Stimulated activated CD4-positive, alpha-beta T cell treated with anti-CD3 and anti-CD28 coated beads, Interleukin-1b, Interleukin-23, amount 100 ng/mL, for 4 hours (primary cell): Measurements from ENCODE around the gene CCDC91.

Experiments used
- DNase-seq, 2 donors: peaks; one replicate each; pipeline ENCODE4 v3.0.0-alpha.2; 2020; ENCODE audit warnings: low read depth in 2 of 2

CCDC91 gene

DNA sequence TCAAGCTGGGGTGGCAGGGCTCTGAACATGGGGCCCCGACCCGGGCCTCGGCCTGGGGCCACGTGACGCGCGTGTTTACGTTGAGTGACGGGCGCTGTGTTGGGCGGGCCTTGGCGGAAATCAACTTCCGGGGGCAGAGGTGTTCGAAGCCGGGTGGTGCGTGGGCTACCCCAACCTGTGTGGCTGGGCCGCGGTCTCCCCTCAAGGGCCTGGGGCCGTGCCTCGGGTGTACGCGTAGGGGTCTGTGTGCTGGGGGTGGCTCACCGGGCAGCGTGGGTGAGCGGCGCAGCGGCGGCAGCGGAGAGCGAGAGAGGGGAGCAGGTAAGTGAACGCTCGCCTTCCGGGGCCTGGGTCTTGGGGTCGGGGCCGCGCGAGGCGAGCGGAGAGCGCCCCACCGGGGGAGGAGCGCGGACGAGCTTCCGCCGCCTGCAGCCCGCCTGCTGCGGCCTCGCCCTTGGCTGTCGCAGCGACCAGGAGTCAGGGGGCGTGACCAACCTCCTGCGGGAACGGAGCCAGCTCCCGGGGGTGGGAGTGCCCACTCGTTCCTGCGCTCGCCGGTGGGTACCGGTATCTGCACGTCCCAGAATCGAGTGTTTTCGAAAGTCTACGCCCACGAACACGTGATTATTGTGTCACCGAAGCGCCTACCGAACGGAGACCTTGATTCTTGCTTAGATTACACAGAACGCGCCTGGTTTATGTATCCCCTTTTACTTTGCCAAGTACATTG is at the start of gene CCDC91:
TSS of gene CCDC91 (plus strand) at position 136 of the 730 bp plus-strand sequence. CDS start 66,760 bp downstream, outside the sequence.
- DNase-seq: peak; percentile 74

GRCh38 chr12:28144059-28144458 is 46.2 kb upstream of the CCDC91 start:
- no peak for DNase-seq

GRCh38 chr12:28144532-28144931 is 45.7 kb upstream of the CCDC91 start:
- no peak for DNase-seq

DNA sequence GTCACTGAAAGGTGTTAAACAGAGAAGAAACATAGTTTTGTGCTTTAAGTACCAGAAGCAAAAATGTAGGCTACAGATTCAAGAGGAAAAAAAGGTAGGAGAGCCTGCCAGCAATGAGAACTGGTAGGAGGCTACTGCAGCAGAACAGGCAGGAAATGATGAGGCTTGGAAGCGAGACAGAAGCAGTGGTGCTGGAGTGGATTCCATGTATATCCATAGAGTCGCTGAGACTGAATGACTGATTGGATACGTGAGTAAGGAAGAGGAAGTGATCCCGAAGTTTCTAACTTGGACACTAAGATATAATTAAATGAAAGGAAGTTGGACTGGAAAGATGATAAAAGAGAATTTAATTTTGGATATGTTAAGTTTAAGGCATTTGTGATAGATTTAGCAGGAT is 45.0 kb upstream of the CCDC91 start:
- no peak for DNase-seq

DNA sequence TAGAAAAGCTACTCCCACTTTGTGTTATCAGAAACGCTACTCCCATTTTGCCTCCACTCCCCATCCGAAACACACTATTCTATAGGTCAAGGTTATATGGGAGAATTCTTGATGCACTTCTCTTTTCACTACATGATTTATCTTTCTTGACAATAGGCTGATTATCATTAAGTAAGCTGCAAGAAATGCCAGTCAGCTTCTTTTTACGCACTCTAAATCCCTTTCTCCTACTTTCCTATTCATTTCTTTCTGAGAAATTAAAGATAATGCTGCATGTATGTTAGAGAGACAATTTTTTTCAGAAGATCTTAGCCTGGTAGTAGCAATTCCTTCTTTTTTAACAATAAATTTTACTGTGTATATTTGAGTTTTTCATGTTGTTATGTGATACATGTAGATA is 41.0 kb upstream of the CCDC91 start:
- no peak for DNase-seq

DNA sequence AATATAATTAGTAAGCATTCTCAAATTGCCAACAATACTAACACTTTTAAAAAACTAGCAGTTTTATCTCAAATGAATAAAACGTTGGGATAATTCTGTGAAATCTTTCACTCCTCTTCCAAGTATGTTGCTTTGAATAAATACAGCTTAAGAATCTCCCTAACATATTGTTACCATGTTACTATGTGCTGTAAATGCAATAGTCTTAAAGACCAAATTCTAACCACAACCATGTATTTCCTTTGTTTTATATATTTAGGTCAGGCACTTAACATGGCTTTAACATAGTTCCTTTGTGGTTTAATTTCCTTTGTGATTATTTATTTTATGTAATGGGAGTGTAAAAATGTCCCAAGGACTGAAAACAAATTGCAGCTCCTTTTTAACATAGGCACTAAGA is 33.9 kb upstream of the CCDC91 start:
- DNase-seq: no peak

DNA sequence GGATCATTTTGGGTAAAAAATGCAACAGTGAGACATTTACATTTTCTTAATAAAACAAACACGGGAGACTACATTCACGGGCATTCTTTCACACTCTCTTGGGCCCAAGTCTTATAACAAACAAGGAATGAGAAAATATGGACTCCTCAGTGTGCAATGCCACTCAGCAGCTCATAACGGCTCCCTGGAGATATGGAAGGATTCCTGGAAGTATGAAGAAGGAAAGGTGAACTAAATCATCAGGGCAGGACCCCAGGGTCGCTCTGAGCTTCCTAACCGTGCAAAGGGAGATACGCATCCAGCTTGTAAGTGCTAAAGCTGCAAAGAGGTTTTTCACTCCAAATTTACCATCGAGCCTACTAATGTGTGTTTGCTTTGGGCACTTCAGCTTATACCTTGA is 33.5 kb upstream of the CCDC91 start:
- DNase-seq: no peak

DNA sequence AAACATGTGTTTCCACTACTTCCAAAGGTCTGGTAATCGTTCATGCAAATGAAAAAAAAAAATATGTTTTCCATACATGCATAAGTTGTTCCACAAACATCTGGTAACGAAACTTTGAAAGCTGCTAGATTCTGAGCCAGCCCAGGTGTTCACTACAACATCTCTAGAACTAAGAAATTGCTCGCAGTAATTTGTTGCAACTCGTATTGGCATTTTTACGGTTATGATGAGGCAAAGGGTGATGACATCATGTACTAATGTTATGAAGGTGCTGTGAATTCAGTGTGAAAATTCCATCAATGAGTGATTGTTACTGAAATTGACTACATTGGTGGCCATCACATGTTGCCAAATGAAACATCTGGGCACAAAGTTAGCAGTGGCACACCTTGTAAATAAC is 31.9 kb upstream of the CCDC91 start:
- DNase-seq: no peak

DNA sequence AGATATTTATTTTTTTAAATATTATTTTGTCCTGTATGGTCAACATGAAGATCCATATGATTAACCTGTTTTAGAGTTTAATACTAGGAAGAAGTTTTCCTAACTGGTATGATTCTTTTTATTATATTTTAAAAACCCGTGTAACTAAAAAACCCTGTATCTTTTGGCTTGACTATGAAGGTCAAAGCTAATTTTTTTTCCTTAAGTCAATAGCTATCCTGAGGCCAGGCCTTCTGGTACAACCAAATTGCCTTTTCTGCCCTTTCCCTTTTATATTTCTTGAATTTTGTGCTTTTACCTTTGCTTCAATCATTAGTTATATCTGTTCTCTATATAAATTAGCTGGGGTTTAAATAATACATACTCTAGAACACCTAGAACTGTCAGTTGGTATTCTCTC is 30.6 kb upstream of the CCDC91 start:
- DNase-seq: no peak

DNA sequence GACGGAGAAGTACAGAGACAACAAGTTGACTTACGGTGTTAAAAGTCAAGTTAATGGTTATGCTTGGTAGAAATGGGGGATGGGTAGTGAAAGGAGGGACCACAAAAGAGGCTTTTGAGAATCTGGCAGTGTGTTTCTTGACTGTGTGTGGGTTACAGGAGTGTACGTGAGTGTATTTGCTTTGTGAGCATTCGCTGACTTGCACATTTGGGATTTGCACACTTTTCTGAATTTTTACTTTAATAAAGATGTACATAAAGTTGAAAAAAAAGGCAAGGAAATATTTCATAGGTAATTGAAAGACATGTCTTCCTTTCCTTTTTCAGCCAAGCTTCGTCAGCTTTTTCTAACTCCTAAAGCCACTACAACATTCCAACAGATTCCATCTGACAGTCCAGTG is 28.6 kb upstream of the CCDC91 start:
- no peak for DNase-seq

DNA sequence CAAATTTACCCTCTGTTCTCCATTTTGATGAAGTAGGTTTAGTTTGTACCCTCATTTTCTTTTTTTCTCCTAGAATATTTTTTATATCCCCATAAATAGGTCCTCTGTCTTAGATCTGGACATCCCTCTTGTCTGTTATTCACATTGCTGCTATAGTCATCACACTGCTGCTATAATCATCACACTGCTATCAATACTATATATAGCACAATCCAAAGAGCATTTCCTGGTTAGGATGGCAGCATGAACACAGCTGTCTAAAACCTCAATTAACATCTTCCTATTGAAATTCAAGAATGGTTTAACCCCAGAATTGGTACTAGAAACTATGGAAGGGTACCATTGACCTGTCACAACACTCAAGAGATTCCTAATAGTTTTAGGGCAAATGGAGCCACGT is 27.6 kb upstream of the CCDC91 start:
- DNase-seq: no peak

DNA sequence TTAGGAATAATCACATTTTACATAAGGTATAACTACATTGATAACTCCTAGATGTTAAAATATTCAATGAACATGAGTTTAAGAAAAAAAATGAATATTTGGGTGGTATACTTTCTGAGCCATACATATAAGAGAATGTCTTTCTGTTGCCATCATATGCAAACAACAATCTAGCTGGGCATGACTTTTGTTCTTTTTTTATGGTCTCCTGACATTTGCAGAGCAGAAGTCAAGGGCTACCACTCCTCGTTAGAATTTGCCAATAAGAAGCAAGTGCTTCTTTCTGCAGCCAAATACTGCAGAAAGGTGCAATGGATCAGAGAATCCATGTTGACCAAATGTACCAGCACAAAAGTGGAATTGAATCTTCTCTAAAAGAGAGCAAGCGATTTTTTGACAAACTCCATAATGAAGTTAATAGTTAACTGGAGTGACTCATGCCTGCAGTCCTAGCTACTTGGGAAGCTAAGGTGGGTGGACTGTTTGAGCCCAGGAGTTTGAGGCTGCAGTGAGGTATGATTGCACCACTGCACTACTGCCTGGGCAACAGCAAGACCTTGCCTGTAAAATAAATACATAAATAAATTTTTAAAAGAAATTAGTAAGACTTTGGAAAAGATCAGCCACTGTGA is 25.5 kb upstream of the CCDC91 start:
- DNase-seq: no peak

- no peak for DNase-seq
Observed at GRCh38 chr12:28167981-28168485, 22.2 kb upstream of the CCDC91 start.

- no peak for DNase-seq
Observed at GRCh38 chr12:28171356-28172060, 18.7 kb upstream of the CCDC91 start.

- DNase-seq: no peak
Observed at GRCh38 chr12:28172434-28173030, 17.7 kb upstream of the CCDC91 start.

DNA sequence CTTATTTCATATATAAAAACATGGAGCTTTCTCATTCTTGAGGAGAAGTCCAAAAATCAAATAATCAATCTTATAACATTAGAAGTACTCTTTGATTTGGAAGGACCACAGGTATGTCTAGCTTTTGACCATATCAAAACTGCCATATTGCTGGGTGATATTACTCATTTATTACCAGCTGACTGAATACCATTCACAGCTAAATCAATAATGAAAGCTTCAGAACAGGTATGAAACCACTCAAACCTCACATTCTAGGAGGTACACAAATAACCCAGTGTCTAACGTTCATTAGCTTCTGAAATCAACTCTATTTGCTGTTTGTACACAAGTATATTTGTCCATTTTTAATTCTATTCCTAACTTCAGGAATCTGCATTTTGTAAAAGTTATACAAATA is 16.8 kb upstream of the CCDC91 start:
- no peak for DNase-seq

- DNase-seq: no peak
Observed at GRCh38 chr12:28175098-28175589, 15.1 kb upstream of the CCDC91 start.

- DNase-seq: no peak
Observed at GRCh38 chr12:28176295-28176694, 14.0 kb upstream of the CCDC91 start.

DNA sequence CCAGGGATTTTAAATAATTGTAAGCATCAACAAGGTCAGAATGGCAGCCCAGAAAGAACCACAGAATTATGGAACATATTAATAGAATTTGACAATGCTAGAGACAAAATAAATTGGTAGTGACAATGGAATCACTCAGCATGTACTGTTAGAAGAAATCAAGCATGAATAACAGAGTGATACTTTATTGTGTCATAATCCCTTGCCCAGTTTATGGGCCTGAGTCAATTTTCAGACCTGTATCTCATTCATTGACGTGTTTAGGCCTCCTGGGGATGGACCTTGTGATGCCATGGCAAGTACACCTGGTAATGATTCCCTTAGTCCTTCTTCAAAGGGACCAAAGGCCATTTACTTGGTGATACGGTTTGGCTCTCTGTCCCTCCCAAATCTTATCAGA is 12.8 kb upstream of the CCDC91 start:
- DNase-seq: no peak

DNA sequence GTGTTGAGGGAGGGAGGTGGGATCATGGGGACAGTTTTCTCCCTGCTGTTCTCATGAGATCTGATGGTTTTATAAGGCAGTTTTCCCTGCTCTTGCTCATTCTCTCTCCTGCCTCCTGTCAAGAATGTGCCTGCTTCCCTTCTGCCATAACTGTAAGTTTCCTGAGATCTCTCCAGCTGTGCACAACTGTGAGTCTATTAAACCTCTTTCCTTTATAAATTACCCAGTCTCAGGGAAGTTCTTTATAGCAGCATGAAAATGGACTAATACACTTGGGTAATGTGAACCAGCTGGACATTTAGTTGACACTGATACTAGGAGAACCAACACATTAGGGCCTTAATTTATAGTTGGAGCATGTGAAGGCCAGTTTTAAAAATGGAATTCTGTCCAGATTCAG is 12.4 kb upstream of the CCDC91 start:
- no peak for DNase-seq

DNA sequence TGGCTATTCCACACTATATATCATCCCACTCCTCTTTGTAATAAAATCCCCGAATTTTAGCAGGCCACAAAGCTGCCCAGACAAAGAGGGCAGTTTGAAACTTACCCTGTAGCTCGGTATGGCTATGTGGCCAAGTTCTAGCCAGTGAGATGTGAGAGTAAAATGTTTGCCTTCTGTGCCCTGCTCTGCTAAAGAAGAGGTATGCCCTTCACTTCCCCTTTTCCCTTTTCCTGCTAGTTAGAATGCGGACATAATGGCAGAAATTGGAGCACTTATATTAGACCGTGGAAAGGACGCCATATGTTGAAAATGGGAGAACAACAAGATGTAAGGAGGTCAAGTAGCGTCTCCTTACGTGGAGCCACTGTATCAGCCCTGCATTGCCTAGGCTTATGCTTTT is 11.5 kb upstream of the CCDC91 start:
- no peak for DNase-seq

DNA sequence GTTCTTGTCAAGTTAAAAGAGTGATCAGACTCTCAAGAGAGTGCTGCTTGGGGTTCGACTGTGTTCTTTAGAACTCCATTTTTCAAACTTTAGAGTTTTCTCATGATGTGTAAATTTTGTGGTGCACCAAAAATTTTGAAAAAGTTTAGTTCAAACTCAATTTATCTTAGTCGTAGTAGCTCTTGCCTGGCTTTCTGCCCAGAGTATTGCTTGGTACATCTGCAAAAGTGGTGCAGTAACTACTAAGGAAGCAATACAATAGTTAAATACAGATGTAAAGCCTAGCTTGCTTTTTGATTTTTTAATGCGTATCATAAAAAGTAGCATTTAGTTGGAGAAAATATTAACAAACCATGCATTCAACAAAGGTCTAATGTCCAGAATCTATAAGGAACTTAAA is 9.5 kb upstream of the CCDC91 start:
- no peak for DNase-seq
